Upper lobe of left lung (tissue), 6 donors: ENCODE results near the gene MYLK. TPM values are rescaled to one million over a fixed set of nuclear protein-coding genes. Genes with fewer than 3 reads are reported as not detected.
"Not testable (repeated sequence)": the region's sequence is repeated elsewhere in the genome, so short reads cannot be mapped to it uniquely, and the experiment has no call there.

ENCODE experiments used
- ATAC-seq, 2 donors: fragments of 200-7000 bp; cut with Tn5 transposase; one replicate each; pipeline ENCODE4 v1.9.1; 2022; ENCODE audit warnings: mild to moderate bottlenecking in 2 of 2, moderate library complexity in 2 of 2; ENCODE audit not compliant: low FRiP score in 2 of 2
- DNase-seq, 2 donors: peaks; one replicate each; pipeline ENCODE4 v3.0.0-alpha.2; 2019 to 2020
- H3K27ac ChIP-seq, 4 donors: fragments of 200-600 bp; sonication (generic); one replicate each; pipeline ENCODE4 v1.5.1; 2016 to 2019
- H3K27me3 ChIP-seq, 4 donors: fragments of 200-600 bp; sonication (generic); one replicate each; pipeline ENCODE4 v1.5.1; 2017 to 2019
- H3K36me3 ChIP-seq, 4 donors: fragments of 200-600 bp; sonication (generic); one replicate each; pipeline ENCODE4 v1.5.1; 2016 to 2019
- H3K4me1 ChIP-seq, 4 donors: fragments of 200-600 bp; sonication (generic); one replicate each; pipeline ENCODE4 v1.5.1; 2018 to 2019
- H3K4me3 ChIP-seq, 4 donors: fragments of 200-600 bp; sonication (generic); one replicate each; pipeline ENCODE4 v1.5.1; 2017 to 2019; ENCODE audit warnings: mild to moderate bottlenecking in 2 of 4, moderate library complexity in 1 of 4
- H3K9me3 ChIP-seq, 4 donors: fragments of 200-600 bp; sonication (generic); one replicate each; pipeline ENCODE4 v1.5.1; 2018 to 2019
- EP300 ChIP-seq, 4 donors: sonication (generic); formaldehyde crosslinking; IDR thresholded peaks; one replicate each; pipeline ENCODE4 v1.5.1; 2017; ENCODE audit warnings: antibody characterized with exemption in 4 of 4, control low read depth in 2 of 4
- POLR2A ChIP-seq, 4 donors: fragments of 450-650 bp; IDR thresholded peaks; one replicate each; pipeline ENCODE4 v1.5.1; 2016 to 2017; ENCODE audit warnings: antibody characterized with exemption in 4 of 4, mild to moderate bottlenecking in 2 of 4
- POLR2AphosphoS5 ChIP-seq, 2 donors: sonication (generic); formaldehyde crosslinking; IDR thresholded peaks; one replicate each; pipeline ENCODE4 v1.5.1; 2017; ENCODE audit warnings: antibody characterized with exemption in 2 of 2
- WGBS, 2 donors: methylation state at CpG; one replicate each; pipeline ENCODE4 v1.1.5; 2017 to 2018; 5-methylcytosine and 5-hydroxymethylcytosine counted together
- total RNA-seq, 6 donors: library from RNA; depleted of rRNA in 4 of 6; stranded (reverse); fragments of >200 nt in 4 of 6; gene quantifications; one replicate each; pipeline versions ENCODE4 v1.1.0 to v1.2.1, GENCODE V29; 2016 to 2021
- TF ChIP-seq, protein P1 (sequence below), 6 experiments: fragments of 450-650 bp in 4 of 6; fragments of 200-600 bp in 2 of 6; sonication (generic) in 2 of 6; IDR thresholded peaks; one replicate each; pipeline ENCODE4 v1.5.1; 2016 to 2019; ENCODE audit warnings: antibody characterized with exemption in 6 of 6
- donor health status: DM: no; HTN: no; CAD: no; lungs with moderate emphysema.
- donor health status: DM: no; HTN: yes; CAD: no; lungs with severe emphysema.

The MYLK gene
- total RNA-seq, 6 donors from 2014 or later, result 105 to 378 (median 160) TPM

DNA sequence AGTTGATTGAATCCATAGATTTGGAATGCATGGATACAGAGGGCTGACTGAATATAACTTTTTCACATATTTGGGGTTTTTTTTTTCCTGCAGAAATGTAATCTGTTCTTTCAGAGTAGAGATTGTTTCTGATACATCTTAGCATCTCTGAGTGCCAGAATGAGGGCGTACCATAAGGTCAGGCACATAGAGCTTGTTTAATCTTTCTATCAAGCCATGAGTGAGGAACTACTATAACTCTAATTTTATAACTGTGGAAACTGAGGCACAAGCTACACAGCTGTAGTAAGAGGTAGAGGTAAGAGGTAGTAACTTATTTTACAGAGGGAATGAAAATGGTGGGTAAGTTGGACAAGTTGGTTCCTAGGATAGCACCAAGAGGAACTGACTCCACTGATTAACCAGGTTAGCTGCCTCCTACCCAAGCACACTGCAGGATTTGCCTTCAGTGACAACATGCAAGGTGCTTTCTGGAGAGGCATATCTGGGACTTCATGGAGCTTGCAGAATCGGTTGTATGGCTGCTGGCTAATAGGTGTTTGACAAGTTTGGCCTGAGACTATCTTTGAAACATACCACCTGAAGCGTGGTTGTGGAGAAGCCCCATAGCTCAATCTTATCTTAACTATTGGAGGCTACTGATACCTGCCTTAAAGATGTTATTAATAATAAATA lies 275.7 kb downstream of the MYLK start:
- H3K36me3 ChIP-seq, result peaks cover 0 to 24% (median 5%) of the 10 kb centered on the region in 4 donors
- H3K4me3 ChIP-seq, result no peak overlapping the region
- no peak for DNase-seq
- WGBS, 2 donors, result 89 to 95% methylated on average over 3 of the region's 3 CpGs
- TF ChIP-seq EP300 (IDR thresholded peaks at IDR 0.05), result no peak
- no peak for TF ChIP-seq POLR2AphosphoS5 (IDR thresholded peaks at IDR 0.05)
- TF ChIP-seq, protein P1, sequence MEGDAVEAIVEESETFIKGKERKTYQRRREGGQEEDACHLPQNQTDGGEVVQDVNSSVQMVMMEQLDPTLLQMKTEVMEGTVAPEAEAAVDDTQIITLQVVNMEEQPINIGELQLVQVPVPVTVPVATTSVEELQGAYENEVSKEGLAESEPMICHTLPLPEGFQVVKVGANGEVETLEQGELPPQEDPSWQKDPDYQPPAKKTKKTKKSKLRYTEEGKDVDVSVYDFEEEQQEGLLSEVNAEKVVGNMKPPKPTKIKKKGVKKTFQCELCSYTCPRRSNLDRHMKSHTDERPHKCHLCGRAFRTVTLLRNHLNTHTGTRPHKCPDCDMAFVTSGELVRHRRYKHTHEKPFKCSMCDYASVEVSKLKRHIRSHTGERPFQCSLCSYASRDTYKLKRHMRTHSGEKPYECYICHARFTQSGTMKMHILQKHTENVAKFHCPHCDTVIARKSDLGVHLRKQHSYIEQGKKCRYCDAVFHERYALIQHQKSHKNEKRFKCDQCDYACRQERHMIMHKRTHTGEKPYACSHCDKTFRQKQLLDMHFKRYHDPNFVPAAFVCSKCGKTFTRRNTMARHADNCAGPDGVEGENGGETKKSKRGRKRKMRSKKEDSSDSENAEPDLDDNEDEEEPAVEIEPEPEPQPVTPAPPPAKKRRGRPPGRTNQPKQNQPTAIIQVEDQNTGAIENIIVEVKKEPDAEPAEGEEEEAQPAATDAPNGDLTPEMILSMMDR (IDR thresholded peaks at IDR 0.05), result no peak
- TF ChIP-seq POLR2A (IDR thresholded peaks at IDR 0.05), result no peak
- no peak for ATAC-seq
- H3K27me3 ChIP-seq, result no peaks in the 10 kb centered on the region
- no peak overlapping the region for H3K27ac ChIP-seq
- peaks cover 0 to 9% (median 6%) of the 10 kb centered on the region in 4 donors for H3K4me1 ChIP-seq
- no peaks in the 10 kb centered on the region for H3K9me3 ChIP-seq

DNA sequence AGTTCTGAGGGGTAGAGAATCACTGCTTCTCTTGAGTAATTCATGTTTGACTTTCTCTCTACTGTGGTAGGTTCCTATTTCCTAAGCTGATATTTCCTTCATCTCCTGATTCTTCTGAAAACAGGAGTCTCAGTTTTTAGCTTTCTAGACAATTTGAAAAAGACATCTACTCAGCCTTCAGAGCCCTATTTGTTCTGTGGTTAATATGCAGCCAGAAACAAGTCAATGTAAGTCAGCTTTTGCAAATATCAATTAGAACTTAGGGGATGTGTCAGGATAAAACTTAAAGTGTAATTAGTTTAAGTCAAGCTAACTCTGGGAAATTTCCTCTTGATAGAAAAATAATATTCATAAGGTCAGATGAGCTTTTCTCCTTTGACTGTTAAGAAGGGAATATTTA lies 277.6 kb downstream of the MYLK start:
- ATAC-seq (no peak), DNase-seq (no peak)
- H3K4me1 ChIP-seq, result peaks cover 3 to 9% (median 6%) of the 10 kb centered on the region in 4 donors
- TF ChIP-seq EP300 (IDR thresholded peaks at IDR 0.05), result no peak
- TF ChIP-seq POLR2A (IDR thresholded peaks at IDR 0.05), result no peak
- no peak for TF ChIP-seq POLR2AphosphoS5 (IDR thresholded peaks at IDR 0.05)
- TF ChIP-seq, protein P1 (IDR thresholded peaks at IDR 0.05), result no peak
- peak overlapping the region in 1 of 4 donors; percentile 37 for H3K27ac ChIP-seq
- no peak overlapping the region for H3K4me3 ChIP-seq
- H3K9me3 ChIP-seq, result no peaks in the 10 kb centered on the region
- peaks cover 0 to 7% (median 0%) of the 10 kb centered on the region in 4 donors for H3K36me3 ChIP-seq
- no peaks in the 10 kb centered on the region for H3K27me3 ChIP-seq

DNA sequence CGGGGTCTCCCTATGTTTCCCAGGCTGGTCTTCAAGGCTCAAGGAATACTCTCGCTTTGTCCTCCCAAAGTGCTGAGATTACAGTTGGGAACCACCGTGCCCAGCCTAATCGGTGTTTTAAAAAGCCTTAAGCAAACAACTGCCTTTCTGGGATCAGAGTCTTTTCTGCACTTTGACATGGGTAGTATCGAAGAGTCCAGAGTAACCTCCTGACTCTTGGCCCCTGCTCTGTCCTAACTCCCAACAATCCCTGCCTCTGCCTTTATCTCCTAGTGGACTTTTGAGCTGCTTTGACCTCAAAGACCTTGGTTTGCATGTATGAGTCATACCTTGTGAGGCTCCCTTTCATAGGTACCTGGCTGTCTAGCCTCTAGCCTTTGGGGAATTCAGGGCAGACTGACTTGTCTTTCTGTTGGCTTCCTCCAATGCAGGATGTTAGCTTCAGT lies 278.3 kb downstream of the MYLK start:
- Histone ChIP-seq H3K36me3 (peaks cover 0 to 7% (median 0%) of the 10 kb centered on the region in 4 donors), H3K27me3 (no peaks in the 10 kb centered on the region), H3K9me3 (no peaks in the 10 kb centered on the region), H3K27ac (peak overlapping the region; percentile 16 to 63 (median 32)), H3K4me3 (no peak overlapping the region), H3K4me1 (peaks cover 3 to 9% (median 6%) of the 10 kb centered on the region in 4 donors)
- DNase-seq (no peak), ATAC-seq (no peak)
- TF ChIP-seq POLR2AphosphoS5 (IDR thresholded peaks at IDR 0.05) (no peak), EP300 (IDR thresholded peaks at IDR 0.05) (no peak), POLR2A (IDR thresholded peaks at IDR 0.05) (no peak)
- TF ChIP-seq, protein P1 (IDR thresholded peaks at IDR 0.05), result no peak
- WGBS, 2 donors, result 80 to 83% methylated on average over 5 of the region's 5 CpGs

DNA sequence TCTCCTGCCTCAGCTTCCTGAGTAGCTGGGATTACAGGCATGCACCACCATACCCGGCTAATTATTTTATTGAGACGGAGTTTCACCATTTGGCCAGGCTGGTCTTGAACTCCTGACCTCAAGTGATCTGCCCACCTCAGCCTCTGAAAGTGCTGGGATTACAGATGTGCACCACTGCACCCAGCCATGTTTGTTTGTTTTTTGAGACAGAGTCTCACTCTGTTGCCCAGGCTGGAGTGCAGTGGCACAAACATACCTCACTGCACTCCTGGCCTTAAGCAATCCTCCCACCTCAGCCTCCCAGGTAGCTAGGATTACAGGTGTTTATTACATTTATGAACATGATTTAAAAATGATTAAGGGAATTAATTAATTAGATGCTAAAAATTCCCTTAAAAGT lies 281.0 kb downstream of the MYLK start:
- ATAC-seq, H3K4me1 ChIP-seq, H3K9me3 ChIP-seq, H3K27me3 ChIP-seq, DNase-seq, H3K4me3 ChIP-seq, H3K27ac ChIP-seq, H3K36me3 ChIP-seq: not testable (repeated sequence)
- WGBS, 2 donors, result 47 to 94% methylated on average over 2 of the region's 2 CpGs

DNA sequence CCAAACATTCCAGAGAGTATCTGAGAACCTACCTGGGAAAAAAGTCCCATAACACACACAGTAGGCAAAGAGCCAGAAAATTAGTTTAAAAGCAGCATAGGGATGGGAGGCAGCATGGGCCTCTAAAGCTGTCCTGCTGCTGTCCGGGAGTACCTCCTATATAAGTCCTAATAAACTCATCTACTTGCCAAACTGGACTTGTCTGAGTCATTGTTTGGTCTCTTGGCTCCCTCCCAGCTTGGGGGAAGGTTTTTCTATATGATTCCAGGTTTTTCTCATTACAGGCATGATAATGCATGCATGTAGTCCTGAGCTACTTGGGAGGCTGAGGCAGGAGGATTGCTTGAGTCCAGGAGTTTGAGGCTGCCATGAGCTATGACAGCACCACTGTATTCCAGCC lies 281.8 kb downstream of the MYLK start:
- Histone ChIP-seq H3K4me1 (peaks cover 3 to 9% (median 6%) of the 10 kb centered on the region in 4 donors), H3K36me3 (no peaks in the 10 kb centered on the region), H3K27ac (no peak overlapping the region), H3K4me3 (no peak overlapping the region), H3K27me3 (no peaks in the 10 kb centered on the region), H3K9me3 (no peaks in the 10 kb centered on the region)
- no peak for DNase-seq
- ATAC-seq, result no peak
- 68% methylated on average over 1 of the region's 1 CpG for WGBS, 2 donors
- TF ChIP-seq EP300 (IDR thresholded peaks at IDR 0.05) (no peak), POLR2A (IDR thresholded peaks at IDR 0.05) (no peak), POLR2AphosphoS5 (IDR thresholded peaks at IDR 0.05) (no peak)
- TF ChIP-seq, protein P1 (IDR thresholded peaks at IDR 0.05), result no peak

DNA sequence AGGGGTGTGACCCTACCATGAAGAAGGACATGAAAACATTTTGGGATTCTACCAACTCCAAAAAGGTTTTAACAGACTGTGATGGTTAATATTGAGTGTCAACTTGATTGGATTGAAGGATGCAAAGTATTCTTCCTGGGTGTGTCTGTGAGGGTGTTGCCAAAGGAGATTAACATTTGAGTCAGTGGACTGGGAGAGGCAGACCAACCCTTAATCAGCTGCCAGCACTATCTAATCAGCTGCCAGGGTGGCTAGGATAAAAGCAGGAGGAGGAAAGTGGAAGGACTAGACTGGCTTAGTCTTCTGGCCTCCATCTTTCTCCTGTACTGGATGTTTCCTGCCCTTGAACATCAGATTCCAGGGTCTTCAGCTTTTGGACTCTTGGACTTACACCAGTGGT lies 283.3 kb downstream of the MYLK start:
- not testable (repeated sequence) for H3K4me3 ChIP-seq, ATAC-seq, H3K36me3 ChIP-seq, H3K4me1 ChIP-seq, DNase-seq, H3K27me3 ChIP-seq, H3K27ac ChIP-seq, H3K9me3 ChIP-seq
